Mesothelial cell of epicardium (in vitro differentiated cells): ENCODE data around the gene MALRD1. TPM values are rescaled to one million over a fixed set of nuclear protein-coding genes. Genes with fewer than 3 reads are reported as not detected.

Source experiments
- DNase-seq, 2 experiments: peaks; one replicate each; pipeline ENCODE4 v3.0.0; 2021; ENCODE audit warnings: low spot score in 2 of 2; ENCODE audit not compliant: unreplicated experiment in 2 of 2
- H3K27ac Mint-ChIP-seq: 2 replicates; pipeline ENCODE4 v1.8.0; 2021; ENCODE audit warnings: mixed read lengths
- H3K27me3 Mint-ChIP-seq: 2 replicates; pipeline ENCODE4 v1.8.0; 2021; ENCODE audit warnings: low read depth, mixed read lengths
- H3K36me3 Mint-ChIP-seq: 2 replicates; pipeline ENCODE4 v1.8.0; 2021; ENCODE audit warnings: mixed read lengths
- H3K4me1 Mint-ChIP-seq: 2 replicates; pipeline ENCODE4 v1.8.0; 2021; ENCODE audit warnings: mixed read lengths
- H3K4me3 Mint-ChIP-seq: 2 replicates; pipeline ENCODE4 v1.8.0; 2021; ENCODE audit warnings: mild to moderate bottlenecking, moderate library complexity, mixed read lengths
- H3K9me3 Mint-ChIP-seq: 2 replicates; pipeline ENCODE4 v1.8.0; 2021; ENCODE audit warnings: mixed read lengths
- CTCF ChIP-seq: fragments of 200-600 bp; sonication (generic); IDR thresholded peaks from one replicate; pipeline ENCODE4 v1.5.0; 2021; ENCODE audit warnings: antibody characterized with exemption; ENCODE audit not compliant: unreplicated experiment
- total RNA-seq: library from RNA; stranded (reverse); gene quantifications from 3 replicates; pipeline ENCODE4 v1.2.1, GENCODE V29; 2021

MALRD1 gene
- total RNA-seq, 1 donor from 2014 or later = 11.1 TPM

GRCh38 chr10:19411119-19411518, 362.5 kb downstream of the MALRD1 start:
- Mint-ChIP-seq H3K4me1 (no peaks in the 10 kb centered on the region), H3K36me3 (no peaks in the 10 kb centered on the region), H3K27ac (no peak overlapping the region), H3K27me3 (no peaks in the 10 kb centered on the region), H3K4me3 (no peak overlapping the region), H3K9me3 (peaks cover 11% of the 10 kb centered on the region)
- TF ChIP-seq CTCF = no peak
- DNase-seq = no peak

- Mint-ChIP-seq H3K27ac (no peak overlapping the region), H3K36me3 (no peaks in the 10 kb centered on the region), H3K4me1 (no peaks in the 10 kb centered on the region), H3K9me3 (peaks cover 11% of the 10 kb centered on the region), H3K4me3 (no peak overlapping the region), H3K27me3 (no peaks in the 10 kb centered on the region)
- peak; percentile 32 for TF ChIP-seq CTCF
- DNase-seq = no peak
Observed at GRCh38 chr10:19412531-19412930, 363.9 kb downstream of the MALRD1 start.

GRCh38 chr10:19416164-19416563, 367.6 kb downstream of the MALRD1 start:
- no peaks in the 10 kb centered on the region for H3K36me3 Mint-ChIP-seq
- no peak overlapping the region for H3K27ac Mint-ChIP-seq
- no peak for DNase-seq
- no peaks in the 10 kb centered on the region for H3K9me3 Mint-ChIP-seq
- H3K4me3 Mint-ChIP-seq = no peak overlapping the region
- no peak for TF ChIP-seq CTCF
- H3K4me1 Mint-ChIP-seq = peaks cover 7% of the 10 kb centered on the region
- no peaks in the 10 kb centered on the region for H3K27me3 Mint-ChIP-seq

DNA sequence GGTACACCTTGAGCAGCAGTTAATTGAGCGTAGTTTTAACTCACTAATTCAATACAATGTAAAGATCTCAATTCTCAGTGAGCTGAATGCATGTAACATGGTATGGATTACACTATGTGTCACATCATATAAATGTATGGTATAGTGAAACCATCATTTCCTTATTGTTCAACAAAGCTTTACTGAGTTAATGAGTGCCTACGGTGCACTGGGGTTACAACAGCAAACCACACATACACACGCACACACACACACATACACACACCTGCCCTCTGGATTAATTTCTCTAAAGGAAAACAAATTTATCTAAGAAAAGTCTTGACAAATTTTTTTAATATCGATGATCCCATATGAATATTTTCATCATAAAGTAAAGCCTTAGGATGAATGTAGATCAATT, 369.1 kb downstream of the MALRD1 start:
- no peak for TF ChIP-seq CTCF
- H3K4me1 Mint-ChIP-seq = peaks cover 19% of the 10 kb centered on the region
- H3K27me3 Mint-ChIP-seq = no peaks in the 10 kb centered on the region
- no peak for DNase-seq
- no peak overlapping the region for H3K4me3 Mint-ChIP-seq
- no peaks in the 10 kb centered on the region for H3K9me3 Mint-ChIP-seq
- no peak overlapping the region for H3K27ac Mint-ChIP-seq
- H3K36me3 Mint-ChIP-seq = no peaks in the 10 kb centered on the region

- TF ChIP-seq CTCF = no peak
- Mint-ChIP-seq H3K4me3 (no peak overlapping the region), H3K36me3 (no peaks in the 10 kb centered on the region), H3K27ac (no peak overlapping the region), H3K27me3 (no peaks in the 10 kb centered on the region), H3K9me3 (no peaks in the 10 kb centered on the region), H3K4me1 (peaks cover 24% of the 10 kb centered on the region)
- no peak for DNase-seq
Observed at GRCh38 chr10:19421674-19422073, 373.1 kb downstream of the MALRD1 start.

GRCh38 chr10:19426034-19426433, 377.4 kb downstream of the MALRD1 start:
- H3K9me3 Mint-ChIP-seq = no peaks in the 10 kb centered on the region
- H3K36me3 Mint-ChIP-seq = no peaks in the 10 kb centered on the region
- H3K27me3 Mint-ChIP-seq = no peaks in the 10 kb centered on the region
- H3K4me1 Mint-ChIP-seq = peaks cover 17% of the 10 kb centered on the region
- no peak for TF ChIP-seq CTCF
- H3K27ac Mint-ChIP-seq = no peak overlapping the region
- DNase-seq = no peak
- H3K4me3 Mint-ChIP-seq = no peak overlapping the region
